GM12878 (cell line): ENCODE results near the gene KIDINS220. TPM values are rescaled to one million over a fixed set of nuclear protein-coding genes. Genes with fewer than 3 reads are reported as not detected.

Source experiments
- ATAC-seq: fragments of 200-7000 bp; cut with Tn5 transposase; 3 replicates; pipeline ENCODE4 v1.9.1; 2020; ENCODE audit warnings: mild to moderate bottlenecking, moderate library complexity
- BruUV-seq: library from RNA; stranded (reverse); fragments of 400-500 nt; replicated peaks from 2 replicates; lab custom pipeline; 2021; lab: Mats Ljungman, UMichigan
- CTCF ChIA-PET: fragments of 300-600 bp; sonication (Branson Sonifier 250); formaldehyde crosslinking; extraction: SDS; loops from one replicate; lab custom pipeline; 2021; ENCODE audit warnings: inconsistent platforms; lab: Yijun Ruan, JAX
- POLR2A ChIA-PET: fragments of 350-600 bp; formaldehyde crosslinking; extraction: SDS; loops from one replicate; lab custom pipeline; 2021; ENCODE audit warnings: inconsistent platforms; lab: Charles Lee
- RAD21 ChIA-PET: fragments of 300-600 bp; sonication (Branson Sonifier 250); formaldehyde crosslinking; loops from one replicate; lab custom pipeline; 2023; ENCODE audit warnings: antibody characterized with exemption; ENCODE audit not compliant: unreplicated experiment; lab: Charles Lee
- SMC1A ChIA-PET: fragments of 300-600 bp; sonication (Branson Sonifier 250); formaldehyde crosslinking; loops from one replicate; lab custom pipeline; 2023; ENCODE audit not compliant: unreplicated experiment, uncharacterized antibody; lab: Charles Lee
- DNase-seq: peaks from one replicate; pipeline ENCODE4 v3.0.0-alpha.2; 2011; ENCODE audit warnings: low read depth, low spot score
- FAIRE-seq: peaks from 3 replicates; lab custom pipeline; 2011; peaks lifted over from hg19 to GRCh38; lab: Jason Lieb, UNC
- H2AFZ ChIP-seq: 2 replicates; pipeline ENCODE4 v1.6.0; 2011; ENCODE audit warnings: low read depth, low read length, control low read depth; ENCODE audit not compliant: control insufficient read depth
- H3K27ac ChIP-seq: 2 replicates; pipeline ENCODE4 v1.5.1; 2011; ENCODE audit warnings: control low read depth; ENCODE audit not compliant: control insufficient read depth, insufficient read depth
- H3K27me3 ChIP-seq, 2 experiments: replicated peaks in 1 of 2; 2 replicates each; pipeline versions ENCODE4 v1.6.0 to v1.6.1; 2011; ENCODE audit warnings: low read length in 1 of 2; ENCODE audit not compliant: control insufficient read depth in 2 of 2, insufficient read depth in 2 of 2
- H3K36me3 ChIP-seq, 2 experiments: 2 replicates each; pipeline ENCODE4 v1.5.1; 2011; ENCODE audit warnings: low read length in 1 of 2; ENCODE audit not compliant: control insufficient read depth in 2 of 2, insufficient read depth in 2 of 2
- H3K4me1 ChIP-seq: 2 replicates; pipeline ENCODE4 v1.6.1; 2011; ENCODE audit warnings: mild to moderate bottlenecking, low read length, moderate library complexity, mixed read lengths; ENCODE audit not compliant: control insufficient read depth, insufficient read depth
- H3K4me2 ChIP-seq: 2 replicates; pipeline ENCODE4 v1.6.0; 2011; ENCODE audit warnings: control low read depth; ENCODE audit not compliant: control insufficient read depth, insufficient read depth
- H3K4me3 ChIP-seq: fragments of 200-600 bp; sonication (generic); 2 replicates; pipeline ENCODE4 v1.5.1; 2016
- H3K79me2 ChIP-seq: 2 replicates; pipeline ENCODE4 v1.6.0; 2011; ENCODE audit warnings: low read length; ENCODE audit not compliant: control insufficient read depth, insufficient read depth
- H3K9ac ChIP-seq: 2 replicates; pipeline ENCODE4 v1.8.0; 2011; ENCODE audit warnings: low read length, control low read depth, mixed read lengths; ENCODE audit not compliant: control insufficient read depth, insufficient read depth
- H3K9me3 ChIP-seq: replicated peaks from 3 replicates; pipeline ENCODE4 v1.5.1; 2011; ENCODE audit warnings: mild to moderate bottlenecking, low read length; ENCODE audit not compliant: control insufficient read depth, insufficient read depth
- H4K20me1 ChIP-seq: 2 replicates; pipeline ENCODE4 v1.6.0; 2011; ENCODE audit not compliant: control insufficient read depth, insufficient read depth
- EP300 ChIP-seq, 2 experiments: fragments of 150-350 bp in 1 of 2; IDR thresholded peaks; 2 replicates each; pipeline ENCODE4 v1.6.1; 2011 to 2012; ENCODE audit warnings: low read depth in 2 of 2, low read length in 2 of 2, borderline replicate concordance in 1 of 2, improper control_type of control experiment in 1 of 2, inconsistent platforms in 1 of 2; ENCODE audit not compliant: control insufficient read depth in 1 of 2
- EZH2 ChIP-seq: IDR thresholded peaks from 2 replicates; pipeline ENCODE4 v1.6.1; 2012; ENCODE audit warnings: low read depth, mild to moderate bottlenecking, control low read depth, inconsistent platforms, low read length, borderline replicate concordance; ENCODE audit not compliant: control insufficient read depth
- HDAC2 ChIP-seq: fragments of 200-600 bp; sonication (generic); IDR thresholded peaks from 2 replicates; pipeline ENCODE4 v1.6.1; 2017
- IKZF1 ChIP-seq: fragments of 450-650 bp; conservative IDR thresholded peaks from 2 replicates; pipeline ENCODE4 v1.6.1; 2017; ENCODE audit warnings: antibody characterized with exemption, mild to moderate bottlenecking
- KAT2A ChIP-seq: conservative IDR thresholded peaks from 2 replicates; pipeline ENCODE4 v1.6.1; 2011; ENCODE audit warnings: low read depth, low read length; ENCODE audit not compliant: control insufficient read depth
- KDM1A ChIP-seq: fragments of 200-600 bp; sonication (generic); IDR thresholded peaks from 2 replicates; pipeline ENCODE4 v1.6.1; 2016; ENCODE audit warnings: borderline replicate concordance
- NFIC ChIP-seq: IDR thresholded peaks from 2 replicates; pipeline ENCODE4 v1.6.1; 2012; ENCODE audit warnings: low read depth, mild to moderate bottlenecking, inconsistent platforms, low read length, moderate library complexity
- POLR2A ChIP-seq: IDR thresholded peaks from 2 replicates; pipeline ENCODE4 v1.6.1; 2011; ENCODE audit warnings: low read depth, mild to moderate bottlenecking, low read length
- SMAD1 ChIP-seq: fragments of 450-650 bp; IDR thresholded peaks from 2 replicates; pipeline ENCODE4 v1.6.1; 2018; ENCODE audit warnings: mild to moderate bottlenecking, low read depth; ENCODE audit not compliant: partially characterized antibody
- SUZ12 ChIP-seq: fragments of 200-600 bp; sonication (generic); IDR thresholded peaks from one replicate; pipeline ENCODE4 v1.6.1; 2018; ENCODE audit warnings: antibody characterized with exemption, mild to moderate bottlenecking; ENCODE audit not compliant: unreplicated experiment
- ZNF24 ChIP-seq: fragments of 450-650 bp; IDR thresholded peaks from 2 replicates; pipeline ENCODE4 v1.6.1; 2017; ENCODE audit warnings: antibody characterized with exemption, mild to moderate bottlenecking
- ZNF274 ChIP-seq: IDR thresholded peaks from one replicate; pipeline ENCODE4 v1.8.0; 2011; ENCODE audit not compliant: insufficient read length, insufficient read depth
- ZZZ3 ChIP-seq: IDR thresholded peaks from 2 replicates; pipeline ENCODE4 v1.6.1; 2011; ENCODE audit warnings: low read depth; ENCODE audit not compliant: control insufficient read depth, insufficient read length
- WGBS: methylation state at CpG from one replicate; pipeline ENCODE4 v1.1.6; 2016; ENCODE audit warnings: low lambda C conversion rate; ENCODE audit not compliant: insufficient replicate concordance, insufficient coverage; ENCODE audit errors: missing lambda C conversion rate; 5-methylcytosine and 5-hydroxymethylcytosine counted together
- in situ Hi-C: fragments of 300-500 bp; cut with MboI; formaldehyde crosslinking; loops from 9 replicates; pipeline ENCODE4 v1.14.3; 2018; ENCODE audit warnings: mixed read lengths
- intact Hi-C: fragments of 100-400 bp; cut with micrococcal nuclease; formaldehyde crosslinking; loops from one replicate; pipeline ENCODE4 v1.14.2; 2022; ENCODE audit not compliant: unreplicated experiment
- polyA plus RNA-seq, 11 experiments: library from polyadenylated mRNA; depleted of rRNA in 4 of 11; unstranded in 6 of 11; stranded (reverse) in 5 of 11; fragments of >200 nt; fragmentation: Nextera tagmentation in 4 of 11; fragmentation: Illumina TruSeq in 1 of 11; extraction: Ambion mirVana in 4 of 11; extraction: Trizol in 1 of 11; gene quantifications; 1 replicate in 1 of 11; 2 replicates in 10 of 11; pipeline versions ENCODE4 v1.2.1 to v1.2.3, GENCODE V29; 2011 to 2016; ENCODE audit warnings: inconsistent platforms in 2 of 11, missing spikeins in 2 of 11, low read depth in 1 of 11
- total RNA-seq, 4 experiments: library from RNA; depleted of rRNA in 3 of 4; stranded (reverse); fragments of >200 nt in 3 of 4; fragmentation: Illumina TruSeq in 1 of 4; extraction: Trizol in 1 of 4; gene quantifications; 2 replicates each; pipeline versions ENCODE4 v1.2.1 to v1.2.3, GENCODE V29; 2013 to 2021
- TF ChIP-seq, protein P1 (sequence below): fragments of 450-650 bp; IDR thresholded peaks from 2 replicates; pipeline ENCODE4 v1.6.1; 2017; ENCODE audit warnings: borderline replicate concordance

The KIDINS220 gene
- total and polyA plus RNA-seq, 10 of the 15 experiments (the other 5 are each of a cell fraction or from before 2014, with no cell fraction given): 6.0 to 31.2 (median 16.0) TPM

DNA sequence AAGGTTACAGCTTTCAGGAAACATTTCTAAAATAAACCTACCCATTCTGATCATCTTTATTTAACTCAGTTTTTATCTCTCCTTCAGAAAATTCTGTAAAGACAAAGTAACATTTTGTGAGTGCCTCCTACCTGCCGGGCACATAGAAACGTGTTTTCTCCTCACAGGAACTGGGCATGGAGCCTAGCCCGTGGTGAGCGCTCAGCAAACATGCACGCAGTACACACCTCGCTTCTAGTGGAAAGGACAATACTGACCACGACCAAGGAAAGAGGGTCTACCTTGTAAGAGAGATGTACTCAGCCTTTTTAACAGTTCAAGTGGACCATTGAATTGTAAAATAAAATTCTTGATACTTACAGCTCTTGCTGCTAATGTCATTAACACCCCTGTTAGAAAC, 24.8 kb upstream of the KIDINS220 start:
- no peaks in the 10 kb centered on the region for H3K79me2 ChIP-seq
- H3K36me3 ChIP-seq: no peaks in the 10 kb centered on the region
- H4K20me1 ChIP-seq: no peaks in the 10 kb centered on the region
- ChIA-PET SMC1A (interaction anchor here (1.0 to 1.9 kb wide), 3 partner anchors 17 to 157 kb away, joined by 3 to 6 read pairs (median 3); no protein-coding TSS in a partner anchor), POLR2A (no interaction called here), CTCF (interaction anchor here (1.4 to 3.9 kb wide), 2 partner anchors 11 to 16 kb away, joined by 4 to 20 read pairs; no protein-coding TSS in a partner anchor), RAD21 (no interaction called here)
- no peak for DNase-seq
- in situ Hi-C loops (no loop called here), intact Hi-C loops (no loop called here)
- no peak overlapping the region for H3K27ac ChIP-seq
- 57% methylated on average over 7 of the region's 7 CpGs for WGBS
- ATAC-seq: no peak
- H3K4me1 ChIP-seq: no peaks in the 10 kb centered on the region
- TF ChIP-seq NFIC (no peak), SUZ12 (no peak), EP300 (IDR thresholded peaks at IDR 0.05; ENCODE audit: borderline replicate concordance in 1 of 2, control insufficient read depth in 1 of 2, low read depth in 2 of 2, low read length in 2 of 2) (no peak), KDM1A (no peak), HDAC2 (no peak), ZNF274 (no peak), POLR2A (no peak), ZNF24 (no peak), ZZZ3 (no peak)
- no peak overlapping the region for H3K4me3 ChIP-seq
- no peaks in the 10 kb centered on the region for H3K9me3 ChIP-seq
- no peak overlapping the region for H3K9ac ChIP-seq
- H3K27me3 ChIP-seq: no peaks in the 10 kb centered on the region
- no peak overlapping the region for H3K4me2 ChIP-seq
- no peak for FAIRE-seq
- H2AFZ ChIP-seq: no peak overlapping the region
- no TSS peak for BruUV-seq

GRCh38 chr2:8861797-8862196, 24.4 kb upstream of the KIDINS220 start:
- Histone ChIP-seq H3K27ac (no peak overlapping the region), H3K4me3 (no peak overlapping the region), H3K9ac (no peak overlapping the region), H3K27me3 (no peaks in the 10 kb centered on the region), H3K9me3 (no peaks in the 10 kb centered on the region), H4K20me1 (no peaks in the 10 kb centered on the region), H3K79me2 (no peaks in the 10 kb centered on the region), H2AFZ (no peak overlapping the region), H3K36me3 (no peaks in the 10 kb centered on the region), H3K4me2 (no peak overlapping the region), H3K4me1 (no peaks in the 10 kb centered on the region)
- intact Hi-C loops (no loop called here), in situ Hi-C loops (no loop called here)
- CTCF ChIA-PET: interaction anchor here (1.4 to 3.9 kb wide), 2 partner anchors 12 to 17 kb away, joined by 4 to 20 read pairs; no protein-coding TSS in a partner anchor
- SMC1A ChIA-PET: interaction anchor here (1.0 to 1.9 kb wide), 2 partner anchors 123 to 157 kb away, joined by 3 to 6 read pairs; no protein-coding TSS in a partner anchor
- ATAC-seq (no peak), DNase-seq (no peak), FAIRE-seq (no peak)
- no TSS peak for BruUV-seq
- TF ChIP-seq, protein P1, sequence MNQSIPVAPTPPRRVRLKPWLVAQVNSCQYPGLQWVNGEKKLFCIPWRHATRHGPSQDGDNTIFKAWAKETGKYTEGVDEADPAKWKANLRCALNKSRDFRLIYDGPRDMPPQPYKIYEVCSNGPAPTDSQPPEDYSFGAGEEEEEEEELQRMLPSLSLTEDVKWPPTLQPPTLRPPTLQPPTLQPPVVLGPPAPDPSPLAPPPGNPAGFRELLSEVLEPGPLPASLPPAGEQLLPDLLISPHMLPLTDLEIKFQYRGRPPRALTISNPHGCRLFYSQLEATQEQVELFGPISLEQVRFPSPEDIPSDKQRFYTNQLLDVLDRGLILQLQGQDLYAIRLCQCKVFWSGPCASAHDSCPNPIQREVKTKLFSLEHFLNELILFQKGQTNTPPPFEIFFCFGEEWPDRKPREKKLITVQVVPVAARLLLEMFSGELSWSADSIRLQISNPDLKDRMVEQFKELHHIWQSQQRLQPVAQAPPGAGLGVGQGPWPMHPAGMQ: no peak
- TF ChIP-seq KAT2A (no peak), IKZF1 (no peak), EZH2 (no peak), SMAD1 (no peak)
- RAD21 ChIA-PET: no interaction called here
- 81% methylated on average over 1 of the region's 1 CpG for WGBS
- POLR2A ChIA-PET: interaction anchor here (0.7 kb wide), 1 partner anchor 64 kb away, joined by 3 read pairs; no protein-coding TSS in a partner anchor
